SU-DHL-6 (cell line): ENCODE data around the gene CDC42EP4.

Experiments
- EZH2phosphoT487 ChIP-seq: fragments of 200-600 bp; sonication (generic), shearing (Covaris generic); conservative IDR thresholded peaks from 2 replicates; pipeline ENCODE4 v1.6.1; 2018; ENCODE audit warnings: mild to moderate bottlenecking, antibody characterized with exemption, low read length, moderate library complexity, mixed read lengths
- TF ChIP-seq, protein P1 (sequence below): fragments of 200-600 bp; sonication (generic); IDR thresholded peaks from one replicate; pipeline ENCODE4 v1.5.1; 2017; ENCODE audit warnings: antibody characterized with exemption, mild to moderate bottlenecking, low read length, moderate library complexity; ENCODE audit not compliant: insufficient read depth, poor library complexity, severe bottlenecking

DNA sequence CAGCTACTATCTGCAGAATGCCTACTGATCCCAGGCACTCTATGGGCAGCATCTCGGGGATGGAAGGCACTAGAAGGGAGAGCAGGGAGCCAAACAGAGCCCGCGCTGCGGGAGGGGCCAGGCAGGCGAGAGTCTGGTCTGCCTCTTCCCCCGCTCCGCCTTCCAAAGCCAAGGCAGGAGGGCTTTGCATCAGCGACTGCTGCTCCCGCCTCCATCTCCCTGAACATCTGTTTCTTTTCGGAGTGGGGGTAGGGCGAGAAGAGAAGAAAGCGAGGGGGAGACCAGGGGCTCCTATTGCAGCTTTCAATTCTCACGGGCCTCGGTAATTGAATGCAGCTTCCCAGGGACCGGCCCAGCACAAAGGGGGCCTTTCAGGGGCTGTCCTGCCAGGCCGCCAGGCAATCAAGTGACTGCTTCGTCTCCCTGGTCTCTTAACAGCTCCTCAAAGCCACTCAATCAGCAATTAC is 31.4 kb upstream of the CDC42EP4 start:
- TF ChIP-seq, protein P1, sequence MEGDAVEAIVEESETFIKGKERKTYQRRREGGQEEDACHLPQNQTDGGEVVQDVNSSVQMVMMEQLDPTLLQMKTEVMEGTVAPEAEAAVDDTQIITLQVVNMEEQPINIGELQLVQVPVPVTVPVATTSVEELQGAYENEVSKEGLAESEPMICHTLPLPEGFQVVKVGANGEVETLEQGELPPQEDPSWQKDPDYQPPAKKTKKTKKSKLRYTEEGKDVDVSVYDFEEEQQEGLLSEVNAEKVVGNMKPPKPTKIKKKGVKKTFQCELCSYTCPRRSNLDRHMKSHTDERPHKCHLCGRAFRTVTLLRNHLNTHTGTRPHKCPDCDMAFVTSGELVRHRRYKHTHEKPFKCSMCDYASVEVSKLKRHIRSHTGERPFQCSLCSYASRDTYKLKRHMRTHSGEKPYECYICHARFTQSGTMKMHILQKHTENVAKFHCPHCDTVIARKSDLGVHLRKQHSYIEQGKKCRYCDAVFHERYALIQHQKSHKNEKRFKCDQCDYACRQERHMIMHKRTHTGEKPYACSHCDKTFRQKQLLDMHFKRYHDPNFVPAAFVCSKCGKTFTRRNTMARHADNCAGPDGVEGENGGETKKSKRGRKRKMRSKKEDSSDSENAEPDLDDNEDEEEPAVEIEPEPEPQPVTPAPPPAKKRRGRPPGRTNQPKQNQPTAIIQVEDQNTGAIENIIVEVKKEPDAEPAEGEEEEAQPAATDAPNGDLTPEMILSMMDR, result no peak
- TF ChIP-seq EZH2phosphoT487, result no peak
